ENCODE results near the gene BMPR1B. TPM values are rescaled to one million over a fixed set of nuclear protein-coding genes. Genes with fewer than 3 reads are reported as not detected.

The BMPR1B gene
- total RNA-seq, 1 experiment from 2014 or later: 0.62 TPM

DNA sequence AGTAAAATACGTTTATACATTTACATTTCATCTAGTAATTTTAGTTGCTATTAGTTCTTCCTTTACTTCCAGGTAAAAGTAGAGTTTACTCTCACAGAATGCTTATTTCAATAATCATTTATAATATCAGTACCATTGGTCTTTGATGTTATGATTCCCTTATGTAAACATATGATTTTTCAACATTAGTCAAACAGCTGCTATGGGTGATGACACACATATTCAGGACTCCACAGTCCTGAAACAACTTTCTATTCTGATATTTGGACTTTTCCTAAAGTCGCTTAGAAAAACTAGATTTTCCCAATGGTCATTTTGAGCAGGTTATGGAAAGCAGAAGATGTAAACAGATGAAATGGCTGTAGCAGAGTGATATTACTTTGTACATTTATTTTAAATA lies 421.2 kb downstream of the BMPR1B start:
- ChIA-PET CTCF (no interaction called here), POLR2A (no interaction called here)
- Histone ChIP-seq H3K4me1 (ENCODE audit: control insufficient read depth, insufficient read depth, low read length) (no peaks in the 10 kb centered on the region), H3K4me3 (ENCODE audit: low read depth in 2 of 2, low read length in 2 of 2) (no peak overlapping the region), H3K36me3 (ENCODE audit: control insufficient read depth, insufficient read depth, low read length) (no peaks in the 10 kb centered on the region), H3K9me3 (ENCODE audit: control insufficient read depth, insufficient read depth, low read depth, low read length) (no peaks in the 10 kb centered on the region), H3K27ac (ENCODE audit: low read length) (no peak overlapping the region), H3K27me3 (ENCODE audit: control insufficient read depth, insufficient read depth, low read length) (no peaks in the 10 kb centered on the region)
- intact Hi-C loops (cut with micrococcal nuclease; ENCODE audit: unreplicated experiment): no loop called here
- TF ChIP-seq POLR2AphosphoS5 (IDR thresholded peaks at IDR 0.05; ENCODE audit: low read depth, low read length) (no peak), TCF7L2 (IDR thresholded peaks at IDR 0.05; ENCODE audit: low read depth, low read length) (no peak), SIN3A (IDR thresholded peaks at IDR 0.05; ENCODE audit: borderline replicate concordance, insufficient read depth, low read depth, low read length) (no peak)
- TF ChIP-seq, protein P1, sequence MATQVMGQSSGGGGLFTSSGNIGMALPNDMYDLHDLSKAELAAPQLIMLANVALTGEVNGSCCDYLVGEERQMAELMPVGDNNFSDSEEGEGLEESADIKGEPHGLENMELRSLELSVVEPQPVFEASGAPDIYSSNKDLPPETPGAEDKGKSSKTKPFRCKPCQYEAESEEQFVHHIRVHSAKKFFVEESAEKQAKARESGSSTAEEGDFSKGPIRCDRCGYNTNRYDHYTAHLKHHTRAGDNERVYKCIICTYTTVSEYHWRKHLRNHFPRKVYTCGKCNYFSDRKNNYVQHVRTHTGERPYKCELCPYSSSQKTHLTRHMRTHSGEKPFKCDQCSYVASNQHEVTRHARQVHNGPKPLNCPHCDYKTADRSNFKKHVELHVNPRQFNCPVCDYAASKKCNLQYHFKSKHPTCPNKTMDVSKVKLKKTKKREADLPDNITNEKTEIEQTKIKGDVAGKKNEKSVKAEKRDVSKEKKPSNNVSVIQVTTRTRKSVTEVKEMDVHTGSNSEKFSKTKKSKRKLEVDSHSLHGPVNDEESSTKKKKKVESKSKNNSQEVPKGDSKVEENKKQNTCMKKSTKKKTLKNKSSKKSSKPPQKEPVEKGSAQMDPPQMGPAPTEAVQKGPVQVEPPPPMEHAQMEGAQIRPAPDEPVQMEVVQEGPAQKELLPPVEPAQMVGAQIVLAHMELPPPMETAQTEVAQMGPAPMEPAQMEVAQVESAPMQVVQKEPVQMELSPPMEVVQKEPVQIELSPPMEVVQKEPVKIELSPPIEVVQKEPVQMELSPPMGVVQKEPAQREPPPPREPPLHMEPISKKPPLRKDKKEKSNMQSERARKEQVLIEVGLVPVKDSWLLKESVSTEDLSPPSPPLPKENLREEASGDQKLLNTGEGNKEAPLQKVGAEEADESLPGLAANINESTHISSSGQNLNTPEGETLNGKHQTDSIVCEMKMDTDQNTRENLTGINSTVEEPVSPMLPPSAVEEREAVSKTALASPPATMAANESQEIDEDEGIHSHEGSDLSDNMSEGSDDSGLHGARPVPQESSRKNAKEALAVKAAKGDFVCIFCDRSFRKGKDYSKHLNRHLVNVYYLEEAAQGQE (IDR thresholded peaks at IDR 0.05; ENCODE audit: insufficient read depth in 1 of 2, low read depth in 2 of 2, low read length in 1 of 2): no peak
- TF ChIP-seq, protein P2, sequence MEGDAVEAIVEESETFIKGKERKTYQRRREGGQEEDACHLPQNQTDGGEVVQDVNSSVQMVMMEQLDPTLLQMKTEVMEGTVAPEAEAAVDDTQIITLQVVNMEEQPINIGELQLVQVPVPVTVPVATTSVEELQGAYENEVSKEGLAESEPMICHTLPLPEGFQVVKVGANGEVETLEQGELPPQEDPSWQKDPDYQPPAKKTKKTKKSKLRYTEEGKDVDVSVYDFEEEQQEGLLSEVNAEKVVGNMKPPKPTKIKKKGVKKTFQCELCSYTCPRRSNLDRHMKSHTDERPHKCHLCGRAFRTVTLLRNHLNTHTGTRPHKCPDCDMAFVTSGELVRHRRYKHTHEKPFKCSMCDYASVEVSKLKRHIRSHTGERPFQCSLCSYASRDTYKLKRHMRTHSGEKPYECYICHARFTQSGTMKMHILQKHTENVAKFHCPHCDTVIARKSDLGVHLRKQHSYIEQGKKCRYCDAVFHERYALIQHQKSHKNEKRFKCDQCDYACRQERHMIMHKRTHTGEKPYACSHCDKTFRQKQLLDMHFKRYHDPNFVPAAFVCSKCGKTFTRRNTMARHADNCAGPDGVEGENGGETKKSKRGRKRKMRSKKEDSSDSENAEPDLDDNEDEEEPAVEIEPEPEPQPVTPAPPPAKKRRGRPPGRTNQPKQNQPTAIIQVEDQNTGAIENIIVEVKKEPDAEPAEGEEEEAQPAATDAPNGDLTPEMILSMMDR (IDR thresholded peaks at IDR 0.05): no peak
- ATAC-seq (no peak), DNase-seq (ENCODE audit: low read depth, low spot score) (no peak)
- BruUV-seq (replicated peaks): no TSS peak
- in situ Hi-C loops (cut with HindIII; ENCODE audit: low pct_unique_long_range_greater_than_20kb, low sequenced_read_pairs): no loop called here

DNA sequence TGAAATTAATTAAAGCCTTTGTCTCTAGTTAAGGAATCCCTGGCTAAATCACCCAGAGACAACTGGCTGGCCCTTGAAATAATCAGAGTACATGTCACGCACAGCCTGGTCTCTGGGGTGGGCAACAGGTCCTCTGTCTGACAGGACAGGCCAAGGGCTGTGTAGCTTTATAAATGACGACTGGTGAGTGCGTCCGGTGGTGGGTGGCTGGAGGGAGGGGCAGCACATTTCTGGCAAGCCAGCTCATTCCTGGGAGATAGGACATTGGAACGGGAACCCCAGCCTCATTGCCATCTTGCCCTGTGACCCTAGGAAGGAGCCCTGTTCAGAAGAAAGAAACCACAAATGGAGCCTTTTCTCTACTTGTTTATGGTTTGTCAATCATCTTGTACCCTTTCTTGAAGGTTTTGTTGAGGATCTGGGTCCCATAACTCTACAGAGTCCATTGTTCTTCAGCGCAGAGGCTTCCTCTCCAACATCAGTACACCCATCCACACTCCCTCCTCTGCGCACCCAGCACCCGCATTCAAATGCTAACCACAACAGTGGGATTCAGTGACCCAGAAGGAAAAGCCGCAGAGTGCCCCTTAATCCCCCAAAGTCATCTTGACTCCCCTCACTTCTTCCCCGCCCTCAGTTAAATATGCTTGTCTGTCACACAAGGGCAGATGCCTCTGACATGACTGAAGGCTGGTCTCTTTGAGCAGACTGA lies 422.9 kb downstream of the BMPR1B start:
- Histone ChIP-seq H3K27ac (ENCODE audit: low read length) (no peak overlapping the region), H3K4me1 (ENCODE audit: control insufficient read depth, insufficient read depth, low read length) (no peaks in the 10 kb centered on the region), H3K9me3 (ENCODE audit: control insufficient read depth, insufficient read depth, low read depth, low read length) (no peaks in the 10 kb centered on the region), H3K36me3 (ENCODE audit: control insufficient read depth, insufficient read depth, low read length) (no peaks in the 10 kb centered on the region), H3K4me3 (ENCODE audit: low read depth in 2 of 2, low read length in 2 of 2) (no peak overlapping the region), H3K27me3 (ENCODE audit: control insufficient read depth, insufficient read depth, low read length) (no peaks in the 10 kb centered on the region)
- POLR2A ChIA-PET: no interaction called here
- CTCF ChIA-PET: no interaction called here
- intact Hi-C loops (cut with micrococcal nuclease; ENCODE audit: unreplicated experiment): no loop called here
- no peak for TF ChIP-seq SIN3A (IDR thresholded peaks at IDR 0.05; ENCODE audit: borderline replicate concordance, insufficient read depth, low read depth, low read length)
- TF ChIP-seq POLR2AphosphoS5 (IDR thresholded peaks at IDR 0.05; ENCODE audit: low read depth, low read length): no peak
- TF ChIP-seq, protein P2 (IDR thresholded peaks at IDR 0.05): no peak
- TF ChIP-seq, protein P1 (IDR thresholded peaks at IDR 0.05; ENCODE audit: insufficient read depth in 1 of 2, low read depth in 2 of 2, low read length in 1 of 2): no peak
- TF ChIP-seq TCF7L2 (IDR thresholded peaks at IDR 0.05; ENCODE audit: low read depth, low read length): no peak
- BruUV-seq (replicated peaks): no TSS peak
- DNase-seq (ENCODE audit: low read depth, low spot score) (no peak), ATAC-seq (no peak)
- in situ Hi-C loops (cut with HindIII; ENCODE audit: low pct_unique_long_range_greater_than_20kb, low sequenced_read_pairs): no loop called here
